Duodenal mucosa (tissue), 2 donors: ENCODE data around the gene CGGBP1.

Experiments used
- H3K27ac ChIP-seq: one replicate; pipeline ENCODE4 v1.7.0; 2013; ENCODE audit warnings: low read depth, low read length
- H3K27me3 ChIP-seq, 2 donors: one replicate each; pipeline ENCODE4 v1.7.0; 2013; ENCODE audit warnings: low read length in 2 of 2, control low read depth in 1 of 2; ENCODE audit not compliant: insufficient read depth in 2 of 2, control insufficient read depth in 1 of 2
- H3K36me3 ChIP-seq, 2 donors: one replicate each; pipeline ENCODE4 v1.7.0; 2013; ENCODE audit warnings: low read length in 2 of 2, control low read depth in 1 of 2; ENCODE audit not compliant: insufficient read depth in 2 of 2, control insufficient read depth in 1 of 2
- H3K4me1 ChIP-seq, 2 donors: one replicate each; pipeline ENCODE4 v1.7.0; 2013; ENCODE audit warnings: low read length in 2 of 2, control low read depth in 1 of 2; ENCODE audit not compliant: insufficient read depth in 2 of 2, control insufficient read depth in 1 of 2
- H3K4me3 ChIP-seq, 2 donors: one replicate each; pipeline ENCODE4 v1.7.0; 2013; ENCODE audit warnings: low read length in 2 of 2, low read depth in 1 of 2
- H3K9ac ChIP-seq, 2 donors: one replicate each; pipeline ENCODE4 v1.7.0; 2013; ENCODE audit warnings: low read length in 2 of 2, low read depth in 1 of 2
- H3K9me3 ChIP-seq, 2 donors: one replicate each; pipeline ENCODE4 v1.7.0; 2013; ENCODE audit warnings: low read length in 2 of 2, control low read depth in 1 of 2; ENCODE audit not compliant: control insufficient read depth in 1 of 2

The CGGBP1 gene

GRCh38 chr3:88075497-88075896 is 16.7 kb upstream of the CGGBP1 start:
- Histone ChIP-seq H3K4me3 (no peak overlapping the region), H3K9ac (no peak overlapping the region), H3K36me3 (peaks cover 0 to 3% of the 10 kb centered on the region in 2 donors), H3K4me1 (peaks cover 0 to 15% of the 10 kb centered on the region in 2 donors), H3K27me3 (no peaks in the 10 kb centered on the region), H3K9me3 (peaks cover 0 to 4% of the 10 kb centered on the region in 2 donors), H3K27ac (no peak overlapping the region)

DNA sequence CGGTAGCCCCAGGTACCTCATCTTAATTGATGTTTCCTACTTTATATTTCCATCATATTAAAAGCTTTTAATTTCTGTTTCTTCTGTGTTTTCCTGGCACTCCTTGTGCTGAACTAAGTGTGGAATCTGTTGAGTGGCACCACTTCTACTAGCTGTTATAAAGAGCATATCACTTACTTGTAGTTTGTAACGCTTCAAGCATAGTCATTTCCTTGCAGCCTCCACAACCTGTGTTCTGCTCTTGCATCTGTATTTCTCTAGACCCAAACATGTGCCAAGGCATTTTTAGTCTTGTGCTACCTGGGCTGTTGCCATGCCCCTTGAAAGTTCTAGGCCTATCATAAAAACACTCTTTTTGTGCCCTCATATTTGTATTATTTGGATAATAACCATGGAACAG is 16.3 kb upstream of the CGGBP1 start:
- Histone ChIP-seq H3K36me3 (peaks cover 0 to 3% of the 10 kb centered on the region in 2 donors), H3K27ac (no peak overlapping the region), H3K4me3 (no peak overlapping the region), H3K9ac (no peak overlapping the region), H3K4me1 (peaks cover 0 to 15% of the 10 kb centered on the region in 2 donors), H3K27me3 (no peaks in the 10 kb centered on the region), H3K9me3 (peaks cover 0 to 4% of the 10 kb centered on the region in 2 donors)

DNA sequence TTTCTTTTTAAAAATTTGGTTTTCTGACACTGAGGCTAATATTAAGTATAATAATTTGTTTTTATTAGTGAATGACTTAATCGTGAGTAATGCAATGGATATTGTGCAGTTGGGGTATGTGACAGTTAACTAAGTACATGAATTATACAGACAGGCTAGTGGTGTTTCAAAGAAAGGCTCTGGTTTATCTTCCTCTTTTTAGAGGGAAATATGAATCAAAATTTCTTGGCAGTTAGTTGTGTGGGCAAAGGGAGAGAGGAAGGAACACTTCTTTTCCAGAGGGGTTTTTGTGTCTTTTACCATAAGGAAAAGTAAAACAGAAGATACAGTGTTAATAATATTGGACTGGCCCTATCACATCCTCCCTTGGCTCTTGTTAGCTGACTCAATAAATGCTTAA is 2.9 kb upstream of the CGGBP1 start:
- no peaks in the 10 kb centered on the region for H3K9me3 ChIP-seq
- no peak overlapping the region for H3K4me3 ChIP-seq
- H3K4me1 ChIP-seq: peaks cover 17 to 24% of the 10 kb centered on the region in 2 donors
- no peaks in the 10 kb centered on the region for H3K27me3 ChIP-seq
- H3K9ac ChIP-seq: no peak overlapping the region
- no peak overlapping the region for H3K27ac ChIP-seq
- H3K36me3 ChIP-seq: no peaks in the 10 kb centered on the region

DNA sequence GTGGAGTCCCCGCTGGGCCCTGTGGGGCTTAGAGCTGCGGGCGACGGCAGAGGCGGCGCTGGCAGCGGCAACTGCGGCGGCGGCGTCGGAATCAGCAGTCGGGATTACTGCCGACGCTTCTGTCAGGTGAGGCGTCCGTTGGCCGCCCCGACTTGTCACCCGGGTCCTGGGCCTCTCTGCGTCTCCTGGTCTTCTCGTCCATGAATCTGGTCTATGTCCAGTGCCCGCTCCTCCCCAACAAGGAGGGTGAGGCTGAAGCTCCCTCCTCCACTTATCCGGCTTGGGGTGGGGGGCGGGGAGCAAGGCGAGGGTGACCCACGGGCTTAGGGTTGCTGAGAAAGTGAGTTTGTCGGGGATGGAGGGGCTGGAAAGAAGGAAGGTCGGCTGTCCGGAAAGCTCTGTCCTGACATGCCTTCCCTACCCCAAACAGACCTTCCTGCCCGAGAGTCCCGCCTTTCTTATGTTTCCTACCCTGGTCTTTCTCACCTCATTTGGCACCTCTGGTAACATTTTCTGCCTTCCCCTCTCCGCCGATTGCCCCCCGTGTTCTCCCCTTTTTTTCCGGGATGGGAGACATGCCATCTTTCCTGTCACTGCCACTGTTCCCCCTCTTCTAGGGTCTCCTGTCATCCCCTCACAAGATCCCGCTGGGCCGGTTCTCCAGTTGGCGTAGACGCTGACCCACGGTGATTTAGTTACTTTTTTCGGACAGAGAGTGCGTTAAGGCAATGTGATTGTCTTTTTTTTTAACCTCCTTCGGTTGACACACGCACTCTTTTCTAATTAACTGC is 770 bp upstream of the CGGBP1 start:
- peaks cover 7 to 14% of the 10 kb centered on the region in 2 donors for H3K36me3 ChIP-seq
- H3K4me1 ChIP-seq: peaks cover 17 to 29% of the 10 kb centered on the region in 2 donors
- peak overlapping the region; percentile 94 to 98 for H3K4me3 ChIP-seq
- peak overlapping the region; percentile 79 to 85 for H3K9ac ChIP-seq
- no peaks in the 10 kb centered on the region for H3K27me3 ChIP-seq
- H3K9me3 ChIP-seq: no peaks in the 10 kb centered on the region
- peak overlapping the region; percentile 79 for H3K27ac ChIP-seq

DNA sequence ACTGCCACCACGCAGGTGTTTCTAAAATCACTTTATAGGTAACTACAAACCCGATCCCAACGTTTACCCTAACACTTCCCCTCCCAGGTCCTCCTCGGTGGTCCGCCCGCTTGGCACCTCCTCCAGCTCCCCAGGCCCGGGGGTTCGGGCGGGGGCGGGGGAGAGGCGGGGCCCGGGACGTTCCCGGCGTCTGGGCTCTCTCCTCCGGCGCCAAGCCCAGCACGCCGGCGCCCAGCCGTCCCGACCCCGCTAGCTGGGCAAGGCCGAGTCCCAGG is 562 bp downstream of the CGGBP1 start:
- peak overlapping the region; percentile 91 for H3K27ac ChIP-seq
- peaks cover 7 to 15% of the 10 kb centered on the region in 2 donors for H3K36me3 ChIP-seq
- peaks cover 17 to 29% of the 10 kb centered on the region in 2 donors for H3K4me1 ChIP-seq
- H3K27me3 ChIP-seq: no peaks in the 10 kb centered on the region
- peak overlapping the region; percentile 87 to 89 for H3K4me3 ChIP-seq
- peak overlapping the region; percentile 63 to 83 for H3K9ac ChIP-seq
- H3K9me3 ChIP-seq: no peaks in the 10 kb centered on the region

GRCh38 chr3:88057630-88058305 is 1.0 kb downstream of the CGGBP1 start:
- Histone ChIP-seq H3K9ac (peak overlapping the region; percentile 63 to 67), H3K27me3 (no peaks in the 10 kb centered on the region), H3K4me3 (peak overlapping the region; percentile 87 to 89), H3K36me3 (peaks cover 7 to 15% of the 10 kb centered on the region in 2 donors), H3K9me3 (no peaks in the 10 kb centered on the region), H3K27ac (peak overlapping the region; percentile 91), H3K4me1 (peaks cover 17 to 29% of the 10 kb centered on the region in 2 donors)

DNA sequence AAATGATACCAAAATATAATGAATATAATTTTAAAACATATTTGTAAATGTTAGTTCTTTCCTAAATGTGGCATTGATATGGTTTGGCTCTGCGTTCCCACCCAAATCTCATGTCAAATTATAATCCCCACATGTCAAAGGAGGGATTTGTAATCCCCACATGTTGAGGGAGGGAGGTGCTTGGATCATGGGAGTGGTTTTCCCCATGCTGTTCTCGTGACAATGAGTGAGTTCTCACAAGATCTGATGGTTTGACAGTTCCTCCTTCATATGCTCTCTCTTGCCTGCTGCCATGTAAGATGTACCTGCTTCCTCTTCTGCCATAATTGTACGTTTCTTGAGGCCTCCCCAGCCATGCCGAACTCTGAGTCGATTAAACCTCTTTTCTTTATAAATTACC is 12.0 kb downstream of the CGGBP1 start:
- Histone ChIP-seq H3K36me3 (no peaks in the 10 kb centered on the region), H3K9me3 (no peaks in the 10 kb centered on the region), H3K27ac (no peak overlapping the region), H3K4me1 (no peaks in the 10 kb centered on the region), H3K9ac (no peak overlapping the region), H3K4me3 (no peak overlapping the region), H3K27me3 (no peaks in the 10 kb centered on the region)

- H3K4me3 ChIP-seq: no peak overlapping the region
- H3K9ac ChIP-seq: no peak overlapping the region
- H3K9me3 ChIP-seq: no peaks in the 10 kb centered on the region
- no peaks in the 10 kb centered on the region for H3K36me3 ChIP-seq
- no peaks in the 10 kb centered on the region for H3K27me3 ChIP-seq
- H3K4me1 ChIP-seq: no peaks in the 10 kb centered on the region
- no peak overlapping the region for H3K27ac ChIP-seq
Measured at GRCh38 chr3:88044411-88044810, 14.4 kb downstream of the CGGBP1 start.

DNA sequence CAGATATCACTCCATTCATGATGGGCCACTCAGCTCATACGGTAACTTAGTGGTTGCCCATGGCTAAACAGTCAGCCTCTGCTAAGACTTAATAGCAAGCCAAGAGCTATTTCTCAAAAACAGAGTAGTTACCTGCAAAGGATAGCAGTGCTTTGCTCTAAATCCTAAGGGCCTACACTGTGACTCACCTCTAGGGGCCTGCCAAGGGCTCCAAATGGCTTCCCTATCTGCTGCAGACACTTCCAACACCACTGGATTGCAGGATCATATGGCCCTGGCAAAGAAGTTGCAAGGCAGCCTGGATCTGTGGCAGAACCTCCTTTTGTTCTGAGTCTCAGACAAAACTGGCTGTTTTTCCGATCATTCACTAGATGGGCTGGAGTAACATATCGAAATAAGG is 17.8 kb downstream of the CGGBP1 start:
- Histone ChIP-seq H3K4me1 (no peaks in the 10 kb centered on the region), H3K36me3 (no peaks in the 10 kb centered on the region), H3K27ac (no peak overlapping the region)

DNA sequence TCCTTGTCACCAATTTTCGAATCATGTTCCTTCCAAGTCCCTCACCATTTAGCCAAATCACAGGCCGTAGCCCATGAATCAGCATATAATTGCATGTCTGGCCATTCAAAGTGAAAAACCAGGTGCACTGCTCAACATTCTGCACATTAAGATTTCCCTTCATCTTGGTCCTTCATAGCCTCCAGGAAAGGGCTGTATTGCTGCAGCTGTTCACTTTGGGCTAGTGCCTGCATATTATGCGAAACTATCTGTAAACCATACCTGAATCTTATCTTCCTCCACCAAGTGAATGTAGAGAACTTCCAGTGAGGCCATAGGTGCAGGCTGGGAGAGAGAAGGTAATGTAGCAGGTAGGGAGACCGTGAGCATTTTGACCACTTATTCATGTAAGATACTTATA is 18.3 kb downstream of the CGGBP1 start:
- no peaks in the 10 kb centered on the region for H3K27me3 ChIP-seq

More for the DNA sequence above, 17.8 kb downstream of the CGGBP1 start:
- Histone ChIP-seq H3K9me3 (no peaks in the 10 kb centered on the region), H3K9ac (no peak overlapping the region), H3K4me3 (no peak overlapping the region), H3K27me3 (no peaks in the 10 kb centered on the region)

More for the DNA sequence above, 18.3 kb downstream of the CGGBP1 start:
- no peak overlapping the region for H3K4me3 ChIP-seq
- no peaks in the 10 kb centered on the region for H3K4me1 ChIP-seq
- no peak overlapping the region for H3K27ac ChIP-seq
- no peaks in the 10 kb centered on the region for H3K36me3 ChIP-seq
- no peaks in the 10 kb centered on the region for H3K9me3 ChIP-seq
- no peak overlapping the region for H3K9ac ChIP-seq
